Smooth muscle cell (in vitro differentiated cells): ENCODE results near the gene TBC1D16. TPM values are rescaled to one million over a fixed set of nuclear protein-coding genes. Genes with fewer than 3 reads are reported as not detected.
"Not testable (repeated sequence)": the region's sequence is repeated elsewhere in the genome, so short reads cannot be mapped to it uniquely, and the experiment has no call there.

ENCODE experiments used
- DNase-seq: peaks from one replicate; lab custom pipeline; 2025; ENCODE audit not compliant: unreplicated experiment; lab: John Stamatoyannopoulos, UW
- H2AFZ ChIP-seq: fragments of 200-600 bp; sonication (generic); 2 replicates; pipeline ENCODE4 v1.6.0; 2016; ENCODE audit warnings: antibody characterized with exemption, low read depth, mild to moderate bottlenecking
- H3F3A ChIP-seq: fragments of 200-600 bp; sonication (generic); 2 replicates; pipeline ENCODE4 v1.6.0; 2017; ENCODE audit warnings: antibody characterized with exemption, low read depth
- H3K27ac ChIP-seq: fragments of 200-600 bp; sonication (generic); 2 replicates; pipeline ENCODE4 v1.5.1; 2016; ENCODE audit warnings: low read depth, mild to moderate bottlenecking
- H3K27me3 ChIP-seq: fragments of 200-600 bp; sonication (generic); 2 replicates; pipeline ENCODE4 v1.6.1; 2016; ENCODE audit warnings: low read depth, mild to moderate bottlenecking
- H3K36me3 ChIP-seq: fragments of 200-600 bp; sonication (generic); 2 replicates; pipeline ENCODE4 v1.5.1; 2016; ENCODE audit warnings: low read depth
- H3K4me1 ChIP-seq: fragments of 200-600 bp; sonication (generic); 2 replicates; pipeline ENCODE4 v1.5.1; 2016; ENCODE audit warnings: low read depth
- H3K4me2 ChIP-seq: fragments of 200-600 bp; sonication (generic); 2 replicates; pipeline ENCODE4 v1.6.0; 2016; ENCODE audit warnings: mild to moderate bottlenecking
- H3K4me3 ChIP-seq: fragments of 200-600 bp; sonication (generic); 2 replicates; pipeline ENCODE4 v1.5.1; 2016; ENCODE audit warnings: mild to moderate bottlenecking
- H3K79me2 ChIP-seq: fragments of 200-600 bp; sonication (generic); 2 replicates; pipeline ENCODE4 v1.6.0; 2016; ENCODE audit warnings: low read depth, mild to moderate bottlenecking
- H3K9ac ChIP-seq: fragments of 200-600 bp; sonication (generic); 2 replicates; pipeline ENCODE4 v1.6.0; 2016; ENCODE audit warnings: low read depth
- H3K9me3 ChIP-seq: fragments of 200-600 bp; sonication (generic); replicated peaks from 2 replicates; pipeline ENCODE4 v1.5.1; 2016; ENCODE audit warnings: low read depth
- H4K20me1 ChIP-seq: fragments of 200-600 bp; sonication (generic); 2 replicates; pipeline ENCODE4 v1.6.0; 2016; ENCODE audit warnings: low read depth
- WGBS: methylation state at CpG from one replicate; pipeline ENCODE4 v1.1.7; 2016; ENCODE audit warnings: low lambda C conversion rate; 5-methylcytosine and 5-hydroxymethylcytosine counted together
- polyA plus RNA-seq: library from polyadenylated mRNA; unstranded; fragments of >200 nt; fragmentation: Nextera tagmentation; extraction: Ambion mirVana; gene quantifications from 2 replicates; pipeline ENCODE4 v1.2.1, GENCODE V29; 2016
- total RNA-seq: library from RNA; depleted of rRNA; stranded (reverse); fragments of >200 nt; gene quantifications from 2 replicates; pipeline ENCODE4 v1.2.3, GENCODE V29; 2014
- TF ChIP-seq, protein P1 (sequence below): fragments of 200-600 bp; sonication (generic); IDR thresholded peaks from 2 replicates; pipeline ENCODE4 v1.5.1; 2017; ENCODE audit warnings: borderline replicate concordance, mild to moderate bottlenecking, antibody characterized with exemption; ENCODE audit not compliant: insufficient read depth, poor library complexity, severe bottlenecking

The TBC1D16 gene
- total and polyA plus RNA-seq, 2 experiments from 2014 or later, result 17.4 to 24.6 TPM

DNA sequence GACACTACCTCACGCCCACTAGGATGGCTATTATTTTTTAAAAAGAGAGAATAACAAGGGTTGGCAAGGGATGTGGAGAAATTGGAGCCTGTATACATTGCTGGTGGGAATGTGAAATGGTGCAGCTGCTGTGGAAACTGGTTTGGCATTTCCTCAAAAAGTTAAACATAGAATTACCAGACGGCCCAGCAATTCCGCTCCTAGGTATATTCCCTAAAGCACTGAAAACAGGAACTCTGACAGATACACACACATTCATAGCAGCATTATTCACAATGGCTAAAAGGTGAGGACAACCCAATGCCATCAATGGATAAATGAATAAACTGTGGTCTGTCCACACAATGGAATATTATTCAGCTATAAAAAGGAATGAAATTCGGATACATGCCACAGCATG, 136.1 kb downstream of the TBC1D16 start:
- no peak for DNase-seq
- WGBS, result 95% methylated on average over 4 of the region's 4 CpGs
- no peak overlapping the region for H3K4me2 ChIP-seq
- H3K79me2 ChIP-seq, result no peaks in the 10 kb centered on the region
- no peaks in the 10 kb centered on the region for H3F3A ChIP-seq
- H3K4me1 ChIP-seq, result no peaks in the 10 kb centered on the region
- no peaks in the 10 kb centered on the region for H3K9me3 ChIP-seq
- H3K27me3 ChIP-seq, result peaks cover 4% of the 10 kb centered on the region
- H3K4me3 ChIP-seq, result no peak overlapping the region
- H3K9ac ChIP-seq, result no peak overlapping the region
- H3K27ac ChIP-seq, result no peak overlapping the region
- no peak overlapping the region for H2AFZ ChIP-seq
- H4K20me1 ChIP-seq, result no peaks in the 10 kb centered on the region
- TF ChIP-seq, protein P1, sequence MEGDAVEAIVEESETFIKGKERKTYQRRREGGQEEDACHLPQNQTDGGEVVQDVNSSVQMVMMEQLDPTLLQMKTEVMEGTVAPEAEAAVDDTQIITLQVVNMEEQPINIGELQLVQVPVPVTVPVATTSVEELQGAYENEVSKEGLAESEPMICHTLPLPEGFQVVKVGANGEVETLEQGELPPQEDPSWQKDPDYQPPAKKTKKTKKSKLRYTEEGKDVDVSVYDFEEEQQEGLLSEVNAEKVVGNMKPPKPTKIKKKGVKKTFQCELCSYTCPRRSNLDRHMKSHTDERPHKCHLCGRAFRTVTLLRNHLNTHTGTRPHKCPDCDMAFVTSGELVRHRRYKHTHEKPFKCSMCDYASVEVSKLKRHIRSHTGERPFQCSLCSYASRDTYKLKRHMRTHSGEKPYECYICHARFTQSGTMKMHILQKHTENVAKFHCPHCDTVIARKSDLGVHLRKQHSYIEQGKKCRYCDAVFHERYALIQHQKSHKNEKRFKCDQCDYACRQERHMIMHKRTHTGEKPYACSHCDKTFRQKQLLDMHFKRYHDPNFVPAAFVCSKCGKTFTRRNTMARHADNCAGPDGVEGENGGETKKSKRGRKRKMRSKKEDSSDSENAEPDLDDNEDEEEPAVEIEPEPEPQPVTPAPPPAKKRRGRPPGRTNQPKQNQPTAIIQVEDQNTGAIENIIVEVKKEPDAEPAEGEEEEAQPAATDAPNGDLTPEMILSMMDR, result no peak
- H3K36me3 ChIP-seq, result no peaks in the 10 kb centered on the region

DNA sequence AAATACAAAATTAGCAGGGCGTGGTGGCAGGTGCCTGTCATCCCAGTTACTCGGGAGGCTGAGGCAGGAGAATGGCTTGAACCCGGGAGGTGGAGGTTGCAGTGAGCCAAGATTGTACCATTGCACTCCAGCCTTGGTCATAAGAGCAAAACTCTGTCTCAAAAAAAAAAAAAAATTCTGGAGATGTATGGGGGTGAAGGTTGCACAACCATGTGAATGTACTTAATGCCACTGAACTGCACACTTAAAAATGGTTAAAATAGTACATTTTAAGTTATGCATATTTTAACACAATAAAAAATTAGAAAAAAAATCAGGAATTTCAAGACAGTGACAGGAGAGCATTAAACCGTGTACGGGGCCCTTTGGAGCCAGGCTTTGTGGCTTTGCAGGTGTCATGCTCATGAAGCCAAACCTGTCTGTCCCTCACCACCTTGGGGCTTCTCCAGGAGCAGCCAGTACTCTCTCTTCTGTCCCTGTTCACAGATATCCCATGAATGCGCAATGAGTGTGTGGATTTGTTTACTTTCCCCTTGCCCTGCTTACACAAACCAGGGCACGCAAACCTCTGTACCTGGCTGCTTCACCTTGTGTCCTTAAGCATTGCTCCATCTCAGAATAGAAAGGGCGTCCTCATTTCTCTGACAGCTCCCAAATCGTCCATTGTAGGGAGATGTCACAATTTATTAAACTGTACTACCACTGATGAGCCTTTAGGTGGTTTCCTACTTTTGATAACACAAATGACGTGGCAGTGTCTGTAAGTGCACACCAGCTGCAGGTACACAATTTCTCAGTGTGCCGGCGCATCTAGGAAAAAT, 138.2 kb downstream of the TBC1D16 start:
- Histone ChIP-seq H3K79me2 (no peaks in the 10 kb centered on the region), H2AFZ (no peak overlapping the region), H3K9me3 (no peaks in the 10 kb centered on the region), H3K4me3 (no peak overlapping the region), H3K4me2 (no peak overlapping the region), H3F3A (no peaks in the 10 kb centered on the region), H3K27me3 (peaks cover 4% of the 10 kb centered on the region), H3K4me1 (no peaks in the 10 kb centered on the region), H3K36me3 (no peaks in the 10 kb centered on the region), H3K27ac (no peak overlapping the region), H3K9ac (no peak overlapping the region), H4K20me1 (no peaks in the 10 kb centered on the region)
- DNase-seq, result no peak
- TF ChIP-seq, protein P1, result no peak
- 74% methylated on average over 12 of the region's 12 CpGs for WGBS

DNA sequence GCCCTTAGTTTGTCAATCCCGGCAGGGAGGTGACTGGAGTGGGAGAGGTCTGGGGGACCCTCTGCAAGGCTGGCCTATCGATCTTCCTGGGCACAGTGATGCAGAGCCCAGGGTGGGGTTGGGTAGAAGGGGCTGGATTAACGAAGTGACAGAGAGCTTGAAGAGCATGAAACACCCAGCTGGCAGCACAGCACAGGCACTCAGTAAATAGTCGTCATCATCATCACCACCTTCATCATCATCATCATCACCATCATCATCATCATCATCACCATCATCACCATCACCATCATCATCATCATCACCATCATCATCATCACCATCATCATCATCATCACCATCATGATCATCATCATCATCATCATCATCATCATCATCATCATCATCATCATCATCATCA, 142.2 kb downstream of the TBC1D16 start:
- not testable (repeated sequence) for H4K20me1 ChIP-seq, H3K79me2 ChIP-seq, H3K27ac ChIP-seq, H3K9ac ChIP-seq, H2AFZ ChIP-seq, H3K27me3 ChIP-seq, H3K4me1 ChIP-seq, DNase-seq, H3F3A ChIP-seq, H3K36me3 ChIP-seq, H3K9me3 ChIP-seq, H3K4me2 ChIP-seq, H3K4me3 ChIP-seq
- WGBS, result 73% methylated on average over 3 of the region's 4 CpGs

DNA sequence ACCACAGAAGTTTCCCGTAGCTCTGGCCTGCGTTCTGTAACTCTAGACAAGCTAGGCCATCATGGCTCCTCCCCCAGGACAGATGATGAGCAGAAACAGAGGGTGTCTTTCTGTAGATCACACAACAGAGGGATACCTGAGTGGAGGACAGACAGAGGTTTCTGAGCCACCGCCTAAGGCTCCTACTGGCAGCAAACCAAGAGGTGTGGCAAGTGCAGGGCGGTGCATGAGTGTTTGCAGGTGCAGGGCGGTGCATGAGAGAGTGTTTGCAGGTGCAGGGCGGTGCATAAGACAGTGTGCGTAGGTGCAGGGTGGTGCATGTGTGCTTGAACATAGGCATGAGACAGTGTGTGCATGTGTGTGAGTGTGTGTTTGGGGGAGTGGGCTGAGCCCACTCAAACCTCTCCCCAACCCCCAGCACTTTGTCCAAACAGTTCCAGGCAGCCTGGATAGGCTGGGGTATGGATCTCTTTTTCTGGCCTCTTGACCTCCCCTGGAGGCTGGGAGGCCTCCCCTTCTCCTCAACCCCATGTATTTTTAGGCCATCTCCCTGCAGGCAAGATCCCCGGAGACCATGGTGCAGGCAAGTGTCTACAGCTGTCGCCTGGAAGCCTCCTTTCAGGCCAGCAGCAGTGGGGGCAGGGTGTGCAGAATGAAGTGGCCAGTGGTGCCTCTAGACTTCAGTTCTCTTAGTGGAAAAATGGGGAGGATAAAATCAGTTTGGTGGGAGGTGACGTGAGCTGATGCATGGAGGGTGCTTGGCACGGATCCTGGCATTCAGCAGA, 143.0 kb downstream of the TBC1D16 start:
- Histone ChIP-seq H3K4me2 (no peak overlapping the region), H3K27ac (no peak overlapping the region), H3F3A (no peaks in the 10 kb centered on the region), H3K9me3 (no peaks in the 10 kb centered on the region), H3K4me3 (no peak overlapping the region), H2AFZ (no peak overlapping the region), H3K79me2 (no peaks in the 10 kb centered on the region), H4K20me1 (no peaks in the 10 kb centered on the region), H3K4me1 (no peaks in the 10 kb centered on the region), H3K36me3 (no peaks in the 10 kb centered on the region), H3K9ac (no peak overlapping the region), H3K27me3 (no peaks in the 10 kb centered on the region)
- TF ChIP-seq, protein P1, result no peak
- no peak for DNase-seq
- 86% methylated on average over 11 of the region's 11 CpGs for WGBS
